Subcutaneous adipose tissue (tissue), 4 donors: Measurements from ENCODE around the gene C2. TPM values are rescaled to one million over a fixed set of nuclear protein-coding genes. Genes with fewer than 3 reads are reported as not detected.

Experiments
- total RNA-seq, 4 donors: library from RNA; depleted of rRNA; stranded (reverse); fragments of >200 nt; gene quantifications; one replicate each; pipeline ENCODE4 v1.1.0, GENCODE V29; 2016
- TF ChIP-seq, protein P1 (sequence below): fragments of 450-650 bp; IDR thresholded peaks from one replicate; pipeline ENCODE4 v1.5.1; 2016; ENCODE audit warnings: low read depth, mild to moderate bottlenecking, control low read depth, antibody characterized with exemption, moderate library complexity

C2 gene
- total RNA-seq, 4 donors from 2014 or later: 16.4 to 96.4 (median 34.6) TPM

DNA sequence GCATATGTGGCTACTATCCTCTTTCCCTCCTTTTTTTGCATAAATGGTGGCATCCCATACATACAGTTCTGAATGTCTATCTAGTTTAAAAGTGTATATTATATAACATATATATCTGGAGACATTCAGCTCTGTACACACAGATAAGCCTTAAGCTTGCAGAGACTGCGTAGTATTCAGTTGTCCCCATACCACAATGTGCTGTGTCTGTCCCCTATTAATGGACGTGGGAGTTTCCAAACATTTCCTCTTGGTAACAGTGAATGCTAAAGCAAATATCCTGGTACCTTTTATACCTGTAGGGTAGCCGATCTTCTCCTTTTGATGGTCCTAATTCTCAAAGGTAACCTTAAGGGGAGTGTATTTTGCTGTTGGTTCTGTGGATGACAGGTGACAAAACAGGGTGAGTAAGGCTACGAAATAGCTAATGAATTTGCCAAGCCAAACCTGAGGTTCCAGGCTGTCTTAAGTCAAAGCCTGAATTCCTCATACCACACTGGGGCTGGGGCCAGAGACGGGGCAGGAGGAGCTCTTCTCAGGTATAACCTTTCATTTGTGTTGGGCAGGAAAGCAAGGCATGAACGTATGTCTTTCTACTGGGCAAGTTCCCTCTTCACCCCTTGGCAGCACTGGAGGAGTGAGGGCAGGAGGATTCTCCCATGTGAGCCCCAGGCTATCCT is 7.8 kb upstream of the C2 start:
- TF ChIP-seq, protein P1, sequence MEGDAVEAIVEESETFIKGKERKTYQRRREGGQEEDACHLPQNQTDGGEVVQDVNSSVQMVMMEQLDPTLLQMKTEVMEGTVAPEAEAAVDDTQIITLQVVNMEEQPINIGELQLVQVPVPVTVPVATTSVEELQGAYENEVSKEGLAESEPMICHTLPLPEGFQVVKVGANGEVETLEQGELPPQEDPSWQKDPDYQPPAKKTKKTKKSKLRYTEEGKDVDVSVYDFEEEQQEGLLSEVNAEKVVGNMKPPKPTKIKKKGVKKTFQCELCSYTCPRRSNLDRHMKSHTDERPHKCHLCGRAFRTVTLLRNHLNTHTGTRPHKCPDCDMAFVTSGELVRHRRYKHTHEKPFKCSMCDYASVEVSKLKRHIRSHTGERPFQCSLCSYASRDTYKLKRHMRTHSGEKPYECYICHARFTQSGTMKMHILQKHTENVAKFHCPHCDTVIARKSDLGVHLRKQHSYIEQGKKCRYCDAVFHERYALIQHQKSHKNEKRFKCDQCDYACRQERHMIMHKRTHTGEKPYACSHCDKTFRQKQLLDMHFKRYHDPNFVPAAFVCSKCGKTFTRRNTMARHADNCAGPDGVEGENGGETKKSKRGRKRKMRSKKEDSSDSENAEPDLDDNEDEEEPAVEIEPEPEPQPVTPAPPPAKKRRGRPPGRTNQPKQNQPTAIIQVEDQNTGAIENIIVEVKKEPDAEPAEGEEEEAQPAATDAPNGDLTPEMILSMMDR: no peak

DNA sequence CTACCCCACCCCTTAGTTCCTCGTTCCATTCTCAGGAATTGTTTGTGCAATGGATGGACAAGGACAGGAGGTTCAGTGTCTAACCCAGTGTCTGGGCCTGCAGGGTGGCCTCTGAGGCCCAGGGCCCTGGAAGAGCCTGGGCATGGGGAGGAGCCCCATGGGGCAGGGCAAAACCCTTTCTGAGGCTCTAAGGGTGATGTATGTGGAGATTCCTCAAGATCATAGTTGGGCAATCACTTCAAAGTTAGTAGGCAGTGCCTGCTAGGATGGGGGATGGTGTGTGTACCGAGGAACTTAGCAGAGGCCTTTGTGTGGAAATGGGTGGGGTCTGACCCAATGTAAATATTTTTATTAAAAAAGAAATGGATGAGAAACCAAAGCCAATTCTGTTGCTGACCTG is 6.7 kb upstream of the C2 start:
- TF ChIP-seq, protein P1: no peak

DNA sequence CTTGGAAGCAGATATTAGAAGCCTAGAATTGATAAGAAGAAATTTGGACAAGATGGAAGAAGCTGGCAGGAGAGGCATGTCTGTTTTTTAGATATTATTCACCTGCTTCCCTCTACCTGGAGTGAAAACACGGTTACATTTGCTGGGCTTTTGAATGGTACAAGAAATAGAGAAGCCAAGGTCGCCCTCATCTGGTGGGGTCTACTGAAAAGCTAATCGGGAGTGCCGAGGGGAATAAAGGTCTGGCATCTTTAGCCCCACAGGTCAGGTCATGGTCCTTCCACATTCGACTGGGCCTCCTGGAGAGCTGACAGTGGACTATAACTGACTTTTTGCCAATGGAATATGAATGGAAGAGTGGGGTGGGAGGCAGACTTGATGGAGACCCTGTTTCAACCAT is 4.6 kb upstream of the C2 start:
- TF ChIP-seq, protein P1: no peak

DNA sequence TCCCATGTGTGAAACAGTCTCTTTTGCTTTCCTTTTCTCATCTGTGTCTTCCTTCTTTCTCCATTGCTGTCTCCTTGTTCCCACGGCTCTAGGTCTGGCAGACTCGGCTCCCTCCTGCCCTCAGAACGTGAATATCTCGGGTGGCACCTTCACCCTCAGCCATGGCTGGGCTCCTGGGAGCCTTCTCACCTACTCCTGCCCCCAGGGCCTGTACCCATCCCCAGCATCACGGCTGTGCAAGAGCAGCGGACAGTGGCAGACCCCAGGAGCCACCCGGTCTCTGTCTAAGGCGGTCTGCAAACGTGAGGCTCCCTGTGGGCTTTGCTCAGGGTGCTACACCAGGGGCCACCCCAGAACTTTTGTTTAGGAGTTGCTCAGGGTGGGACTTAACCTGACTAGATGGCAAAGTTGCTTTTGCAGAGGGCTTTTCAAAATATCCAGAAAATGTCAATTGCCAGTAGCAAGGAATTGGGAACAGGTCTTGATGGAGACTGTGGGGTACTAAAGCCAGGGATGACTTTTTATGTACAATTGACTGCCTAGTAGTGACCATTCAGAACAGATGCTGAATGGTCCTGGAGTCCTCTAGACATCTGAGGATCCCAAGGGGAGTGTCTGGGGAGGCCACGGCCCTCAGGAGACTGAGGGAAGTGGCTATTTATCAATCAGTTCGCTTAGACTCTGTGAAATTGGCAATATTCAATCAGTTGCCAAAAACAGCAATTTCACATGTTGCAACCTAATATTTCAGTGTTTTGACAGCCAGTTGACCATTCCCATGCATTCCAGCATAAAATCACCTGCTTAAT is 550 bp downstream of the C2 start:
- TF ChIP-seq, protein P1: no peak

DNA sequence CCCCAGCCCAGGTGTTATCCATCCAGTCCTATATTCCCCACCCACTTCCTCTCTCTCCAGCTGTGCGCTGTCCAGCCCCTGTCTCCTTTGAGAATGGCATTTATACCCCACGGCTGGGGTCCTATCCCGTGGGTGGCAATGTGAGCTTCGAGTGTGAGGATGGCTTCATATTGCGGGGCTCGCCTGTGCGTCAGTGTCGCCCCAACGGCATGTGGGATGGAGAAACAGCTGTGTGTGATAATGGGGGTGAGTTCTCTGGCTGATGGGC is 1.1 kb downstream of the C2 start:
- TF ChIP-seq, protein P1: no peak

DNA sequence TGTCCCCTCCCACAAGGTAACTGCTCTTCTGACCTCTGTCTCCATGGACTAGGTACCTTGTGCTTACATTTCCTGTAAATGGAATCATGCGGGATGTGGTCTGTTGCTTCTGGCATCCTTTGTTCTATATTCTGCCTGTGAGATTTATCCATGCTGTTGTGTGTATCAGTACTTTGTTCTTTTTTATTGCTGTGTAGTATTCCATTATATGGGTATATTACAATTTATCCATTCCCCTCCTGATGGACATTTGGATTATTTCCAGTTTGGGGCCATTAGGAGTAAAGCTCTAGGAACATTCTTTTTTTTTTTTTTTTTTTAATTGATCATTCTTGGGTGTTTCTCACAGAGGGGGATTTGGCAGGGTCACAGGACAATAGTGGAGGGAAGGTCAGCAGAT is 3.4 kb downstream of the C2 start:
- TF ChIP-seq, protein P1: no peak

DNA sequence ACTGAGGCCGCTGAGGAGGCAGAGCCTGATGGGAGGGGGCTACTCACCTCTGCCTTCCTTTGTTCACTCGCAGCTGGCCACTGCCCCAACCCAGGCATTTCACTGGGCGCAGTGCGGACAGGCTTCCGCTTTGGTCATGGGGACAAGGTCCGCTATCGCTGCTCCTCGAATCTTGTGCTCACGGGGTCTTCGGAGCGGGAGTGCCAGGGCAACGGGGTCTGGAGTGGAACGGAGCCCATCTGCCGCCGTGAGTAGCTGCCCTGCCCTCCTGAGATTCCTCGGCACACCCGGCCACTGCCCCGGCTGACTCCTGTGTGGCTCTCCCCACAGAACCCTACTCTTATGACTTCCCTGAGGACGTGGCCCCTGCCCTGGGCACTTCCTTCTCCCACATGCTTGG is 6.0 kb downstream of the C2 start:
- TF ChIP-seq, protein P1: no peak
